Gastrocnemius medialis (tissue), 4 donors: ENCODE results near the gene SRPK2.

Experiments
- POLR2A ChIP-seq, 2 donors: fragments of 450-650 bp; IDR thresholded peaks; one replicate each; pipeline ENCODE4 v1.6.1; 2017; ENCODE audit warnings: antibody characterized with exemption in 2 of 2, mild to moderate bottlenecking in 2 of 2, moderate library complexity in 2 of 2
- TF ChIP-seq, protein P1 (sequence below), 5 experiments: fragments of 450-650 bp in 3 of 5; fragments of 200-600 bp in 2 of 5; sonication (generic) in 2 of 5; IDR thresholded peaks in 4 of 5; conservative IDR thresholded peaks in 1 of 5; 1 replicate in 4 of 5; 2 replicates in 1 of 5; pipeline ENCODE4 v1.5.1; 2016 to 2019; ENCODE audit warnings: antibody characterized with exemption in 5 of 5, mild to moderate bottlenecking in 3 of 5, moderate library complexity in 3 of 5

DNA sequence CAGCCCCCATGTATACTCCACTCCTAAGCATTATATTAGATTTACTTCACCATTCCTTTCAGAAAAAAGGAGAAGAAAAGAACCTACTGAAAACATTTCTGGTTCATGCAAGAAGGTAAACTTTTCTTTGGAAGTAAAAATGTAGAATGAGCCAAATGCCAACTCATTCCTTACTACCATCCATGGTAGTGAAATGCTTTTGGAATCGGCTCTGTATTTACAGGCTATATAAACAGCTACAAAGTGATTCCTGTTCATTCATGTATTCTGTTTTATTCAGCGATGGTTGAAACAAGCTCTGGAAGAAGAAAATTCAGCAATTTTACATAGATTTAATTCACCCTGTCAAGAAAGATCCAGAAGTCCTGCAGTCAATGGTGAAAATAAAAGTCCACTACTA is 283.1 kb downstream of the SRPK2 start:
- TF ChIP-seq, protein P1, sequence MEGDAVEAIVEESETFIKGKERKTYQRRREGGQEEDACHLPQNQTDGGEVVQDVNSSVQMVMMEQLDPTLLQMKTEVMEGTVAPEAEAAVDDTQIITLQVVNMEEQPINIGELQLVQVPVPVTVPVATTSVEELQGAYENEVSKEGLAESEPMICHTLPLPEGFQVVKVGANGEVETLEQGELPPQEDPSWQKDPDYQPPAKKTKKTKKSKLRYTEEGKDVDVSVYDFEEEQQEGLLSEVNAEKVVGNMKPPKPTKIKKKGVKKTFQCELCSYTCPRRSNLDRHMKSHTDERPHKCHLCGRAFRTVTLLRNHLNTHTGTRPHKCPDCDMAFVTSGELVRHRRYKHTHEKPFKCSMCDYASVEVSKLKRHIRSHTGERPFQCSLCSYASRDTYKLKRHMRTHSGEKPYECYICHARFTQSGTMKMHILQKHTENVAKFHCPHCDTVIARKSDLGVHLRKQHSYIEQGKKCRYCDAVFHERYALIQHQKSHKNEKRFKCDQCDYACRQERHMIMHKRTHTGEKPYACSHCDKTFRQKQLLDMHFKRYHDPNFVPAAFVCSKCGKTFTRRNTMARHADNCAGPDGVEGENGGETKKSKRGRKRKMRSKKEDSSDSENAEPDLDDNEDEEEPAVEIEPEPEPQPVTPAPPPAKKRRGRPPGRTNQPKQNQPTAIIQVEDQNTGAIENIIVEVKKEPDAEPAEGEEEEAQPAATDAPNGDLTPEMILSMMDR (IDR thresholded peaks at IDR 0.05 in 4 of 5, conservative IDR thresholded peaks at IDR 0.05 in 1 of 5) = no peak
- TF ChIP-seq POLR2A (IDR thresholded peaks at IDR 0.05) = no peak
